Measurements from ENCODE around the gene LSAMP.

Gene LSAMP

GRCh38 chr3:115989684-115990421 lies 455.4 kb downstream of the LSAMP start:
- CTCF ChIA-PET: interaction anchor here (0.7 kb wide), 1 partner anchor 210 kb away, joined by 3 read pairs; no protein-coding TSS in a partner anchor
- POLR2A ChIA-PET (ENCODE audit: low non-redundant PET): no interaction called here
- H3K27ac ChIP-seq: no peak overlapping the region
- TF ChIP-seq, protein P1, sequence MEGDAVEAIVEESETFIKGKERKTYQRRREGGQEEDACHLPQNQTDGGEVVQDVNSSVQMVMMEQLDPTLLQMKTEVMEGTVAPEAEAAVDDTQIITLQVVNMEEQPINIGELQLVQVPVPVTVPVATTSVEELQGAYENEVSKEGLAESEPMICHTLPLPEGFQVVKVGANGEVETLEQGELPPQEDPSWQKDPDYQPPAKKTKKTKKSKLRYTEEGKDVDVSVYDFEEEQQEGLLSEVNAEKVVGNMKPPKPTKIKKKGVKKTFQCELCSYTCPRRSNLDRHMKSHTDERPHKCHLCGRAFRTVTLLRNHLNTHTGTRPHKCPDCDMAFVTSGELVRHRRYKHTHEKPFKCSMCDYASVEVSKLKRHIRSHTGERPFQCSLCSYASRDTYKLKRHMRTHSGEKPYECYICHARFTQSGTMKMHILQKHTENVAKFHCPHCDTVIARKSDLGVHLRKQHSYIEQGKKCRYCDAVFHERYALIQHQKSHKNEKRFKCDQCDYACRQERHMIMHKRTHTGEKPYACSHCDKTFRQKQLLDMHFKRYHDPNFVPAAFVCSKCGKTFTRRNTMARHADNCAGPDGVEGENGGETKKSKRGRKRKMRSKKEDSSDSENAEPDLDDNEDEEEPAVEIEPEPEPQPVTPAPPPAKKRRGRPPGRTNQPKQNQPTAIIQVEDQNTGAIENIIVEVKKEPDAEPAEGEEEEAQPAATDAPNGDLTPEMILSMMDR (conservative IDR thresholded peaks at IDR 0.05; ENCODE audit: low read depth): no peak
- DNase-seq (ENCODE audit: low spot score): no peak

DNA sequence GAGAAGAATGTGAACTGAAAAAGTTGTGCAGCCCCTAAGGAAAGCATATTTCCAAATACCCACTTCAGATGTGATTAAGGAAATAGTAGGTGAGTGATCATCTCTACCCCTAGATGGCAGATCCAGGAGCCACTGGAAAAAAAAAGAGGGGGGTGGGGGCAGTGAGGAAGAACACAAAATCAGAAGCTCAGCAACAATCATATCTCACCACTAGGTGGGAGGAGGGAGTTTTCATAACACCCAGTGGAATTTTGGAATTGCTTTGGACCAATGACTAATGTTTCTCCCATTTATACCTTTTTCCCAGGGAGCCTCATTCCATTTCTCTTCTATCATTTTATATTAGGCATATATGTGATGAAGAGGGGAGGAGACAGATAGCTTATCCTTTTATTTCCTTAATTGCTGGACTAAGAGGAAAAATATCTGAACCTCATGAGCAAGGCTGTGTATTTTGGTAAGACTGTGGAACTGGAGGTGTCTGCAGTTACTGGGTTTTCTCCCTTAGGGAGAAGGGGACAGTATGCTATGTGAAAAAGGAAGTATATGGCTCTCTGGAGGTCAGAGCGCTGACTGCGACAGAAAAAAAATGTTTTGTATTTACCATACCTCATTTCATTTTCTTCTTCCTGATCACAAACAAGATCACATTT lies 458.6 kb downstream of the LSAMP start:
- no peak overlapping the region for H3K27ac ChIP-seq
- TF ChIP-seq, protein P1 (conservative IDR thresholded peaks at IDR 0.05; ENCODE audit: low read depth): 0 out of 2 replicates have a peak, but pooled peaks have one; percentile 13
- peak; percentile 51 for DNase-seq (ENCODE audit: low spot score)
- ChIA-PET CTCF (interaction anchor here (0.6 to 0.7 kb wide), 4 partner anchors 43 to 1614 kb away, joined by 3 read pairs; no protein-coding TSS in a partner anchor), POLR2A (ENCODE audit: low non-redundant PET) (no interaction called here)

- H3K27ac ChIP-seq: no peak overlapping the region
- TF ChIP-seq, protein P1 (conservative IDR thresholded peaks at IDR 0.05; ENCODE audit: low read depth): no peak
- POLR2A ChIA-PET (ENCODE audit: low non-redundant PET): no interaction called here
- DNase-seq (ENCODE audit: low spot score): no peak
- CTCF ChIA-PET: no interaction called here
Measured at GRCh38 chr3:115982629-115983028, 462.7 kb downstream of the LSAMP start.

DNA sequence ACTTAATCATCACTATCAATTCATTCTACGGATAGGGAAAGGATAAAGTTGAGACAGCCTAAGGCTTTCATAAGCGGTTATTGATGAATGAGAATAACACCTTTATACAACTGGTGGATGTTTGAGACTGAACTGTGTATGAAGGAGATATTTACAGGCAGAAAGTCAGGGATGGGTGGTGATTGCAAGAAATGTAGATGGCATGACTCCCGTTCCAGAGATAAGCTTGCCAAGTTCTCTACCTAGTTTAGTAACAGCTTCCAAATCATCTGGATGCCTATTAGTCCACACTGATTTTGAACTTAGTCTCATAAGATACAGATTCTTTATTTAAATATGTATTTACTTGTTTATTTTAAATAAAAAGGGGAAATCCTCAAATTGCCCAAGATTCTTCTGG lies 463.2 kb downstream of the LSAMP start:
- TF ChIP-seq, protein P1 (conservative IDR thresholded peaks at IDR 0.05; ENCODE audit: low read depth): no peak
- ChIA-PET CTCF (no interaction called here), POLR2A (ENCODE audit: low non-redundant PET) (no interaction called here)
- DNase-seq (ENCODE audit: low spot score): no peak
- no peak overlapping the region for H3K27ac ChIP-seq

- ChIA-PET POLR2A (ENCODE audit: low non-redundant PET) (no interaction called here), CTCF (interaction anchor here (0.7 kb wide), 1 partner anchor 81 kb away, joined by 4 read pairs; no protein-coding TSS in a partner anchor)
- TF ChIP-seq, protein P1 (conservative IDR thresholded peaks at IDR 0.05; ENCODE audit: low read depth): no peak
- no peak overlapping the region for H3K27ac ChIP-seq
- no peak for DNase-seq (ENCODE audit: low spot score)
Measured at GRCh38 chr3:115980709-115981108, 464.6 kb downstream of the LSAMP start.

- no peak for DNase-seq (ENCODE audit: low spot score)
- TF ChIP-seq, protein P1 (conservative IDR thresholded peaks at IDR 0.05; ENCODE audit: low read depth): no peak
- CTCF ChIA-PET: interaction anchor here (0.7 kb wide), 1 partner anchor 1572 kb away, joined by 4 read pairs; no protein-coding TSS in a partner anchor
- H3K27ac ChIP-seq: no peak overlapping the region
- POLR2A ChIA-PET (ENCODE audit: low non-redundant PET): no interaction called here
Measured at GRCh38 chr3:115977866-115978265, 467.4 kb downstream of the LSAMP start.
